Cardiac fibroblast (primary cell): Measurements from ENCODE around the gene PGP.

ENCODE experiments used
- DNase-seq, 2 donors: peaks; one replicate each; pipeline versions ENCODE4 v3.0.0 to v3.0.0-alpha.2; 2010; ENCODE audit warnings: low read depth in 2 of 2
- H3K4me3 ChIP-seq, 2 donors: replicated peaks in 1 of 2; 1 replicate in 1 of 2; 2 replicates in 1 of 2; pipeline ENCODE4 v1.5.1; 2011; ENCODE audit warnings: low read depth in 2 of 2, low read length in 2 of 2, mild to moderate bottlenecking in 2 of 2, moderate library complexity in 1 of 2
- CTCF ChIP-seq: IDR thresholded peaks from one replicate; pipeline ENCODE4 v1.5.1; 2011; ENCODE audit warnings: low read depth, mild to moderate bottlenecking, low read length, inconsistent platforms

The PGP gene

GRCh38 chr16:2190659-2191445, 23.8 kb downstream of the PGP start:
- DNase-seq = no peak
- no peak for TF ChIP-seq CTCF
- H3K4me3 ChIP-seq = no peak overlapping the region

DNA sequence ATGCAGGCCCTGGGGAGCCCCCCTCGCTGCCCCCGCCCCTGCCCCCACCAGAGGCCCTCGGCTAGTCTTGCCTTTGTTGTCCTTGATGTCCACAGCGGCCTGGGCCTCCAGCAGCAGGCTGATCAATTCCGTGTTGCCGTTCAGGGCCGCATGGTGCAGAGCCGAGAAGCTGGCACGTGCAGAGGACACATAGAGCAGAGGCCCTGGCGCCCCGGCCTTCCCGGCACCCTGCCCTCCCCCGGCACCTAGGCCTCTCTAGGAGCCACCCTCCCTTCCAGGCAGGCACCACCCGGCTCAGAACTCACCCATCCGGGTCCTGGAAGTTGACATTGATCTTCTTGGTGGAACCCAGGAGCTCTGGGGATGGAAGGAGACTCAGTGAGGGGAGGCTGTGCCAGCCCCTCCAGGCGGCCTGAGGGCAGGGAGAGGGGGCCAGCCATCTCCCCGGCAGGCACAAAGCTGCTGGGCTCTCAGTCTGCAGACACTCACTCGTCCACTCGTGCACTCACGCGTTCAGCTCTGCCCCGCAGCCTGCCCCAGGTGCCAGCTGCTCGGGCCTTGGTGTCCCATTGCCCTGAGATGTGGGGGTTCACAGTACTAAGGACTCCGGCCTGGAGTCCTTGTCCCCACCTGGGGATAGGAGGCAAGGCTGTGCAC, 24.5 kb downstream of the PGP start:
- H3K4me3 ChIP-seq = no peak overlapping the region
- no peak for TF ChIP-seq CTCF
- DNase-seq = no peak

- DNase-seq = no peak
- no peak overlapping the region for H3K4me3 ChIP-seq
- TF ChIP-seq CTCF = no peak
Measured at GRCh38 chr16:2189252-2189893, 25.3 kb downstream of the PGP start.

GRCh38 chr16:2188395-2188794, 26.2 kb downstream of the PGP start:
- no peak for DNase-seq
- TF ChIP-seq CTCF = no peak
- no peak overlapping the region for H3K4me3 ChIP-seq

- no peak for DNase-seq
- no peak overlapping the region for H3K4me3 ChIP-seq
Measured at GRCh38 chr16:2187212-2187611, 27.4 kb downstream of the PGP start.

DNA sequence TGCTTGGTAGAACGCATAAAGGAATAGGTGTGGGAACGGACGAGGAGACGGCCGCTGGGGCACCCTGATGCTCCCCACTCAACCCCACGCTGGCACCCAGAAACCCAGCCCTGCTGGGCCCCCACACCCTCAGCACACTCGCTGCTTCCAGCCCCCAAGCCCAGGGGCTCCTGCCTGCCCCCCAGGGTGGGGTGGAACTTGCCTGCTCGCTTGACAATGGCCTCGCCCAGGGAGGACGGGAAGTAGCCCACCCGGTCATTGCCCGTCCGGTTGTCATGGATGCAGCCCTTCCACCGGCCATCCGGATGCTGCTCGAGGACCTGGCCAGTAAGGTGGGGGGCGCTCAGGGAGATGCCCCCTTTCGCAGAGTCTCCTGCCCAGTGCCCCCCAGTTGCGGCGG, 28.1 kb downstream of the PGP start:
- H3K4me3 ChIP-seq = no peak overlapping the region
- no peak for TF ChIP-seq CTCF
- DNase-seq = no peak

More at GRCh38 chr16:2187212-2187611, 27.4 kb downstream of the PGP start:
- no peak for TF ChIP-seq CTCF
